K562 (cell line): ENCODE data around the gene BCAR3. TPM values are rescaled to one million over a fixed set of nuclear protein-coding genes. Genes with fewer than 3 reads are reported as not detected.

Source experiments
- ATAC-seq: fragments of 200-7000 bp; cut with Tn5 transposase; 3 replicates; pipeline ENCODE4 v1.9.1; 2020; ENCODE audit warnings: moderate library complexity
- BruUV-seq: library from RNA; stranded (reverse); fragments of 400-500 nt; replicated peaks from 2 replicates; lab custom pipeline; 2021; lab: Mats Ljungman, UMichigan
- CTCF ChIA-PET: fragments of 300-600 bp; formaldehyde crosslinking; extraction: SDS; loops from one replicate; lab custom pipeline; 2021; ENCODE audit warnings: low intra/inter-chr PET ratio; lab: Yijun Ruan, JAX
- POLR2A ChIA-PET: fragments of 300-600, 350-650 bp; sonication (Branson Sonifier 250); formaldehyde crosslinking; extraction: SDS; loops from one replicate; lab custom pipeline; 2021; ENCODE audit warnings: antibody characterized with exemption, inconsistent platforms; lab: Yijun Ruan, JAX
- DNase-seq, 4 experiments: peaks; one replicate each; pipeline versions ENCODE4 v3.0.0 to v3.0.0-alpha.2; 2011 to 2018; ENCODE audit warnings: low spot score in 3 of 4, mixed read lengths in 3 of 4; ENCODE audit errors: extremely low read depth in 1 of 4
- FAIRE-seq: peaks from 2 replicates; lab custom pipeline; 2011; peaks lifted over from hg19 to GRCh38; lab: Jason Lieb, UNC
- H2AFZ ChIP-seq: 2 replicates; pipeline ENCODE4 v1.6.0; 2011; ENCODE audit warnings: low read depth, low read length, control low read depth, inconsistent platforms
- H3K27ac ChIP-seq: fragments of 200-600 bp; 3 replicates; pipeline ENCODE4 v1.8.0; 2011; ENCODE audit warnings: low read depth, mild to moderate bottlenecking, control low read depth, inconsistent platforms, low read length, moderate library complexity, mixed read lengths; ENCODE audit errors: extremely low read depth
- H3K27me3 ChIP-seq, 2 experiments: fragments of 300-600 bp in 1 of 2; 2 replicates in 1 of 2; 3 replicates in 1 of 2; pipeline versions ENCODE4 v1.6.0 to v1.8.0; 2011; ENCODE audit warnings: inconsistent platforms in 2 of 2, low read length in 2 of 2, mild to moderate bottlenecking in 1 of 2, mixed read lengths in 1 of 2, moderate library complexity in 1 of 2; ENCODE audit not compliant: control insufficient read depth in 2 of 2, insufficient read depth in 2 of 2
- H3K36me3 ChIP-seq: fragments of 300-600 bp; 3 replicates; pipeline ENCODE4 v1.8.0; 2011; ENCODE audit warnings: mild to moderate bottlenecking, low read length, inconsistent platforms; ENCODE audit not compliant: control insufficient read depth, insufficient read depth
- H3K4me1 ChIP-seq, 2 experiments: fragments of 200-600 bp in 1 of 2; replicated peaks in 1 of 2; 2 replicates in 1 of 2; 3 replicates in 1 of 2; pipeline versions ENCODE4 v1.5.1 to v1.8.0; 2011; ENCODE audit warnings: inconsistent platforms in 2 of 2, low read length in 2 of 2, mild to moderate bottlenecking in 1 of 2, mixed read lengths in 1 of 2, moderate library complexity in 1 of 2; ENCODE audit not compliant: control insufficient read depth in 2 of 2, insufficient read depth in 2 of 2
- H3K4me2 ChIP-seq: 2 replicates; pipeline ENCODE4 v1.6.1; 2011; ENCODE audit warnings: low read length, control low read depth, inconsistent platforms, mixed read lengths; ENCODE audit not compliant: insufficient read depth
- H3K4me3 ChIP-seq: fragments of 200-600 bp; sonication (generic), shearing (Covaris generic); 2 replicates; pipeline ENCODE4 v1.5.1; 2016; ENCODE audit warnings: control low read depth, inconsistent platforms
- H3K79me2 ChIP-seq: fragments of 200-600 bp; 3 replicates; pipeline ENCODE4 v1.8.0; 2011; ENCODE audit warnings: low read length, inconsistent platforms; ENCODE audit not compliant: control insufficient read depth, insufficient read depth
- H3K9ac ChIP-seq, 2 experiments: 2 replicates each; pipeline versions ENCODE4 v1.6.0 to v1.6.1; 2011; ENCODE audit warnings: low read depth in 2 of 2, low read length in 2 of 2, control low read depth in 1 of 2, inconsistent platforms in 1 of 2, mild to moderate bottlenecking in 1 of 2, mixed read lengths in 1 of 2; ENCODE audit not compliant: insufficient read depth in 1 of 2
- H3K9me1 ChIP-seq: one replicate; pipeline ENCODE4 v1.6.0; 2011; ENCODE audit warnings: inconsistent platforms, mild to moderate bottlenecking, low read length, moderate library complexity; ENCODE audit not compliant: control insufficient read depth, insufficient read depth
- H3K9me3 ChIP-seq: replicated peaks from 2 replicates; pipeline ENCODE4 v1.5.1; 2011; ENCODE audit warnings: low read depth, low read length, inconsistent platforms; ENCODE audit not compliant: control insufficient read depth, insufficient read depth
- H4K20me1 ChIP-seq: replicated peaks from 2 replicates; pipeline ENCODE4 v1.6.1; 2011; ENCODE audit warnings: low read length, inconsistent platforms, mixed read lengths; ENCODE audit not compliant: control insufficient read depth, insufficient read depth
- EGR1 ChIP-seq: fragments of 450-650 bp; conservative IDR thresholded peaks from 2 replicates; pipeline ENCODE4 v1.6.1; 2017; ENCODE audit warnings: mild to moderate bottlenecking
- GTF2E2 ChIP-seq: fragments of 200-800 bp; sonication (Bioruptor generic); IDR thresholded peaks from 2 replicates; pipeline ENCODE4 v1.6.1; 2016; ENCODE audit warnings: missing genetic modification characterization, missing compliant biosample characterization
- HMG20A ChIP-seq: fragments of 450-650 bp; formaldehyde crosslinking; conservative IDR thresholded peaks from 2 replicates; pipeline ENCODE4 v1.4.0; 2020; ENCODE audit warnings: mild to moderate bottlenecking, mixed read lengths
- HMG20B ChIP-seq: fragments of 250-450 bp; sonication (Bioruptor Pico); IDR thresholded peaks from 2 replicates; pipeline ENCODE4 v1.5.0; 2021; ENCODE audit warnings: mild to moderate bottlenecking
- ID3 ChIP-seq, 2 experiments: fragments of 250-450 bp in 1 of 2; fragments of 450-650 bp in 1 of 2; sonication (Bioruptor Pico) in 1 of 2; IDR thresholded peaks; 2 replicates each; pipeline versions ENCODE4 v1.6.1 to v1.8.0; 2016 to 2021; ENCODE audit warnings: mild to moderate bottlenecking in 2 of 2, moderate library complexity in 2 of 2, missing compliant biosample characterization in 1 of 2, missing genetic modification characterization in 1 of 2
- KAT7 ChIP-seq: sonication (generic); formaldehyde crosslinking; IDR thresholded peaks from 2 replicates; pipeline ENCODE4 v1.8.0; 2022; ENCODE audit warnings: missing genetic modification reagents, mild to moderate bottlenecking, borderline replicate concordance
- MCM7 ChIP-seq, 2 experiments: fragments of 450-650 bp; IDR thresholded peaks; 2 replicates each; pipeline ENCODE4 v1.6.1; 2016 to 2018
- NCOA1 ChIP-seq: fragments of 450-650 bp; IDR thresholded peaks from 2 replicates; pipeline ENCODE4 v1.6.1; 2016; ENCODE audit warnings: low read depth
- SMARCA4 ChIP-seq: fragments of 450-650 bp; IDR thresholded peaks from 2 replicates; pipeline ENCODE4 v1.6.1; 2016
- ZNF140 ChIP-seq: fragments of 250-450 bp; sonication (Bioruptor Pico); IDR thresholded peaks from 2 replicates; pipeline ENCODE4 v1.8.0; 2021; ENCODE audit warnings: moderate library complexity, mild to moderate bottlenecking, inconsistent platforms
- ZNF347 ChIP-seq: fragments of 450-650 bp; formaldehyde crosslinking; IDR thresholded peaks from 2 replicates; pipeline ENCODE4 v1.4.0; 2020; ENCODE audit warnings: low read depth, mild to moderate bottlenecking, moderate library complexity
- ZNF518B ChIP-seq: fragments of 250-450 bp; sonication (Bioruptor Pico); IDR thresholded peaks from 2 replicates; pipeline ENCODE4 v1.5.0; 2021; ENCODE audit warnings: mild to moderate bottlenecking, moderate library complexity
- ZNF766 ChIP-seq: fragments of 200-800 bp; sonication (Bioruptor generic); conservative IDR thresholded peaks from 2 replicates; pipeline ENCODE4 v1.6.1; 2016; ENCODE audit warnings: missing genetic modification characterization, missing compliant biosample characterization
- WGBS: fragments of 100-300 bp; shearing (Covaris generic); methylation state at CpG from one replicate; pipeline ENCODE4 v1.1.6; 2016; ENCODE audit warnings: low coverage, mixed read lengths; ENCODE audit not compliant: insufficient coverage; ENCODE audit errors: missing lambda C conversion rate; 5-methylcytosine and 5-hydroxymethylcytosine counted together
- in situ Hi-C: fragments of 300-500 bp; cut with MboI; formaldehyde crosslinking; loops from 4 replicates; pipeline ENCODE4 v1.15.0; 2018; ENCODE audit warnings: inconsistent platforms, mixed read lengths
- intact Hi-C: fragments of 100-400 bp; cut with micrococcal nuclease; formaldehyde crosslinking; loops from 2 replicates; pipeline ENCODE4 v1.14.2; 2022
- polyA plus RNA-seq, 8 experiments: library from polyadenylated mRNA; depleted of rRNA in 4 of 8; stranded (reverse) in 5 of 8; unstranded in 3 of 8; fragments of >200 nt; fragmentation: Nextera tagmentation in 2 of 8; fragmentation: Illumina TruSeq in 1 of 8; extraction: Ambion mirVana in 2 of 8; extraction: Trizol in 1 of 8; gene quantifications; 2 replicates each; pipeline versions ENCODE4 v1.2.1 to v1.2.3, GENCODE V29; 2011 to 2014; ENCODE audit warnings: inconsistent platforms in 1 of 8, missing spikeins in 1 of 8
- total RNA-seq, 7 experiments: library from RNA; depleted of rRNA in 6 of 7; stranded (reverse); fragments of >200 nt in 6 of 7; fragmentation: Illumina TruSeq in 2 of 7; extraction: Trizol in 2 of 7; gene quantifications; 2 replicates each; pipeline versions ENCODE4 v1.2.1 to v1.2.3, GENCODE V29; 2011 to 2021; ENCODE audit warnings: low replicate concordance in 1 of 7

BCAR3 gene
- total and polyA plus RNA-seq, 9 of the 15 experiments (the other 6 are each of a cell fraction or from before 2014, with no cell fraction given): 1.8 to 6.3 (median 3.8) TPM

- H3K4me2 ChIP-seq: no peak overlapping the region
- peaks cover 0 to 6% of the 10 kb centered on the region in 2 experiments; a peak in 3 of 5 replicates for H3K4me1 ChIP-seq
- H3K27me3 ChIP-seq: peaks cover 1 to 3% of the 10 kb centered on the region in 2 experiments; a peak in 2 of 5 replicates
- no peaks in the 10 kb centered on the region for H3K9me1 ChIP-seq
- TF ChIP-seq NCOA1 (no peak), EGR1 (peak; percentile 47)
- TF ChIP-seq, all 486 proteins: peak for 1
- in situ Hi-C loops: loop anchor here (5.0 kb wide), 1 partner anchor 168 kb away; the partner anchor contains the start of gene FNBP1L
- BruUV-seq: no TSS peak
- intact Hi-C loops: no loop called here
- H2AFZ ChIP-seq: peak overlapping the region; percentile 88
- ChIA-PET POLR2A (no interaction called here), CTCF (no interaction called here)
- no peak for DNase-seq
- H4K20me1 ChIP-seq: no peaks in the 10 kb centered on the region
- 84% methylated on average over 13 of the region's 14 CpGs for WGBS
- H3K36me3 ChIP-seq: no peaks in the 10 kb centered on the region
- H3K79me2 ChIP-seq: no peaks in the 10 kb centered on the region
- H3K9me3 ChIP-seq: no peaks in the 10 kb centered on the region
- H3K27ac ChIP-seq: no peak overlapping the region
- no peak for ATAC-seq
- no peak overlapping the region for H3K9ac ChIP-seq
- H3K4me3 ChIP-seq: no peak overlapping the region
- no peak for FAIRE-seq
Measured at GRCh38 chr1:93614986-93615581, 66.6 kb downstream of the BCAR3 start.

GRCh38 chr1:93614541-93614940 is 67.1 kb downstream of the BCAR3 start:
- H3K79me2 ChIP-seq: no peaks in the 10 kb centered on the region
- no peaks in the 10 kb centered on the region for H3K36me3 ChIP-seq
- in situ Hi-C loops: no loop called here
- no peaks in the 10 kb centered on the region for H4K20me1 ChIP-seq
- POLR2A ChIA-PET: no interaction called here
- no peak overlapping the region for H3K9ac ChIP-seq
- H3K27ac ChIP-seq: no peak overlapping the region
- 66% methylated on average over 7 of the region's 7 CpGs for WGBS
- H3K27me3 ChIP-seq: peaks cover 3 to 7% of the 10 kb centered on the region in 2 experiments; a peak in 2 of 5 replicates
- FAIRE-seq: no peak
- H3K9me3 ChIP-seq: no peaks in the 10 kb centered on the region
- H3K9me1 ChIP-seq: no peaks in the 10 kb centered on the region
- peaks cover 0 to 6% of the 10 kb centered on the region in 2 experiments; a peak in 3 of 5 replicates for H3K4me1 ChIP-seq
- DNase-seq: no peak
- no peak for ATAC-seq
- H2AFZ ChIP-seq: no peak overlapping the region
- no peak overlapping the region for H3K4me2 ChIP-seq
- no TSS peak for BruUV-seq
- no peak overlapping the region for H3K4me3 ChIP-seq
- intact Hi-C loops: no loop called here
- CTCF ChIA-PET: no interaction called here
- TF ChIP-seq ZNF766 (CRISPR knock-in tag): no peak
- no peak for TF ChIP-seq ZNF518B (CRISPR knock-in tag)
- no peak for TF ChIP-seq ZNF347 (CRISPR knock-in tag)
- no peak for TF ChIP-seq KAT7 (CRISPR knock-in tag)
- TF ChIP-seq HMG20B (CRISPR knock-in tag): no peak
- no peak for TF ChIP-seq SMARCA4
- TF ChIP-seq GTF2E2: no peak
- no peak for TF ChIP-seq MCM7 (IDR thresholded peaks at IDR 0.05)
- no peak for TF ChIP-seq ZNF140 (CRISPR knock-in tag)
- TF ChIP-seq HMG20A (CRISPR knock-in tag): no peak
- no peak for TF ChIP-seq ID3 (CRISPR knock-in tag; IDR thresholded peaks at IDR 0.05)
- TF ChIP-seq ID3 (tag; IDR thresholded peaks at IDR 0.05): no peak
